Kidney capillary endothelial cell (primary cell): ENCODE results near the gene ERP27.

Experiments used
- DNase-seq: peaks from one replicate; pipeline ENCODE4 v3.0.0-alpha.2; 2018; ENCODE audit warnings: low spot score

ERP27 gene

GRCh38 chr12:14868916-14869506 lies 69.3 kb downstream of the ERP27 start:
- no peak for DNase-seq
